H9 (cell line): ENCODE results near the gene R3HCC1L. TPM values are rescaled to one million over a fixed set of nuclear protein-coding genes. Genes with fewer than 3 reads are reported as not detected.
"Not testable (repeated sequence)": the region's sequence is repeated elsewhere in the genome, so short reads cannot be mapped to it uniquely, and the experiment has no call there.

Experiments used
- DNase-seq: peaks from one replicate; pipeline ENCODE4 v3.0.0-alpha.2; 2017
- H2AFZ ChIP-seq: one replicate; pipeline ENCODE4 v1.6.1; 2013; ENCODE audit warnings: mild to moderate bottlenecking, low read length, control low read depth, moderate library complexity
- H2AK5ac ChIP-seq: 2 replicates; pipeline ENCODE4 v1.6.1; 2013; ENCODE audit warnings: low read length, control low read depth, mixed read lengths; ENCODE audit not compliant: insufficient read length
- H2BK120ac ChIP-seq: one replicate; pipeline ENCODE4 v1.6.1; 2013; ENCODE audit warnings: low read depth, mild to moderate bottlenecking, low read length, control low read depth, inconsistent platforms; ENCODE audit not compliant: poor library complexity, severe bottlenecking
- H2BK12ac ChIP-seq: 2 replicates; pipeline ENCODE4 v1.6.1; 2013; ENCODE audit warnings: low read length, control low read depth, mixed read lengths, low read depth; ENCODE audit not compliant: insufficient read length
- H2BK15ac ChIP-seq: 2 replicates; pipeline ENCODE4 v1.6.1; 2013; ENCODE audit warnings: low read depth, low read length, control low read depth
- H2BK20ac ChIP-seq: one replicate; pipeline ENCODE4 v1.6.1; 2013; ENCODE audit warnings: low read depth, mild to moderate bottlenecking, low read length, control low read depth, inconsistent platforms; ENCODE audit not compliant: poor library complexity, severe bottlenecking
- H2BK5ac ChIP-seq: 2 replicates; pipeline ENCODE4 v1.6.1; 2013; ENCODE audit warnings: low read length, control low read depth, mixed read lengths; ENCODE audit not compliant: insufficient read length
- H3K14ac ChIP-seq: 2 replicates; pipeline ENCODE4 v1.6.1; 2013; ENCODE audit warnings: low read length, control low read depth; ENCODE audit not compliant: insufficient read depth
- H3K18ac ChIP-seq: 2 replicates; pipeline ENCODE4 v1.6.1; 2013; ENCODE audit warnings: low read depth, mild to moderate bottlenecking, mixed read lengths, low read length, control low read depth; ENCODE audit not compliant: insufficient read length
- H3K23ac ChIP-seq: 2 replicates; pipeline ENCODE4 v1.6.1; 2013; ENCODE audit warnings: low read length, control low read depth, mixed read lengths, low read depth; ENCODE audit not compliant: insufficient read length
- H3K23me2 ChIP-seq: 2 replicates; pipeline ENCODE4 v1.6.1; 2013; ENCODE audit warnings: low read depth, mild to moderate bottlenecking, mixed read lengths, low read length, control low read depth; ENCODE audit not compliant: insufficient read length, poor library complexity, severe bottlenecking
- H3K27ac ChIP-seq: 2 replicates; pipeline ENCODE4 v1.5.1; 2013; ENCODE audit warnings: low read length, control low read depth, mixed read lengths, low read depth; ENCODE audit not compliant: insufficient read length
- H3K27me3 ChIP-seq: 2 replicates; pipeline ENCODE4 v1.6.1; 2013; ENCODE audit warnings: low read length, control low read depth, inconsistent platforms; ENCODE audit not compliant: insufficient read depth
- H3K4ac ChIP-seq: 2 replicates; pipeline ENCODE4 v1.6.1; 2013; ENCODE audit warnings: low read depth, mild to moderate bottlenecking, control low read depth, inconsistent platforms, low read length, moderate library complexity
- H3K4me1 ChIP-seq: 2 replicates; pipeline ENCODE4 v1.6.1; 2013; ENCODE audit warnings: low read length, control low read depth, inconsistent platforms; ENCODE audit not compliant: insufficient read depth
- H3K4me2 ChIP-seq: 2 replicates; pipeline ENCODE4 v1.6.1; 2013; ENCODE audit warnings: low read length, control low read depth, mixed read lengths; ENCODE audit not compliant: insufficient read length, insufficient read depth
- H3K56ac ChIP-seq: 2 replicates; pipeline ENCODE4 v1.6.1; 2013; ENCODE audit warnings: low read depth, mild to moderate bottlenecking, mixed read lengths, low read length, control low read depth; ENCODE audit not compliant: insufficient read length
- H3K79me1 ChIP-seq: 2 replicates; pipeline ENCODE4 v1.6.1; 2013; ENCODE audit warnings: low read depth, mild to moderate bottlenecking, moderate library complexity, low read length, control low read depth, inconsistent platforms; ENCODE audit not compliant: insufficient read depth, poor library complexity, severe bottlenecking
- H3K79me2 ChIP-seq: 2 replicates; pipeline ENCODE4 v1.6.1; 2013; ENCODE audit warnings: low read length, control low read depth, inconsistent platforms; ENCODE audit not compliant: insufficient read depth
- H3K9ac ChIP-seq: 2 replicates; pipeline ENCODE4 v1.6.1; 2013; ENCODE audit warnings: low read length, control low read depth, mixed read lengths; ENCODE audit not compliant: insufficient read length; ENCODE audit errors: extremely low read depth
- H3K9me3 ChIP-seq: one replicate; pipeline ENCODE4 v1.6.1; 2013; ENCODE audit warnings: low read depth, low read length, inconsistent platforms; ENCODE audit not compliant: control insufficient read depth
- H3T11ph ChIP-seq: one replicate; pipeline ENCODE4 v1.6.1; 2013; ENCODE audit warnings: mild to moderate bottlenecking, low read length, control low read depth, inconsistent platforms
- H4K20me1 ChIP-seq: one replicate; pipeline ENCODE4 v1.6.1; 2013; ENCODE audit not compliant: control insufficient read depth, insufficient read length, insufficient read depth
- H4K5ac ChIP-seq: 2 replicates; pipeline ENCODE4 v1.6.1; 2013; ENCODE audit warnings: low read depth, mild to moderate bottlenecking, mixed read lengths, low read length, control low read depth; ENCODE audit not compliant: insufficient read length
- H4K8ac ChIP-seq: replicated peaks from 2 replicates; pipeline ENCODE4 v1.6.1; 2013; ENCODE audit warnings: low read length, control low read depth, mixed read lengths, low read depth; ENCODE audit not compliant: insufficient read length
- H4K91ac ChIP-seq: 2 replicates; pipeline ENCODE4 v1.6.1; 2013; ENCODE audit warnings: low read depth, mild to moderate bottlenecking, moderate library complexity, mixed read lengths, low read length, control low read depth; ENCODE audit not compliant: insufficient read length
- H3K27ac Mint-ChIP-seq, 3 experiments: 2 replicates in 2 of 3; 3 replicates in 1 of 3; pipeline ENCODE4 v1.8.0; 2020 to 2021; ENCODE audit warnings: mixed read lengths in 3 of 3, mild to moderate bottlenecking in 1 of 3, moderate library complexity in 1 of 3
- H3K27me3 Mint-ChIP-seq: 2 replicates; pipeline ENCODE4 v1.8.0; 2021; ENCODE audit warnings: low read depth, mild to moderate bottlenecking, moderate library complexity, mixed read lengths
- H3K36me3 Mint-ChIP-seq, 3 experiments: 2 replicates in 2 of 3; 3 replicates in 1 of 3; pipeline ENCODE4 v1.8.0; 2020 to 2021; ENCODE audit warnings: low read depth in 3 of 3, mixed read lengths in 3 of 3; ENCODE audit not compliant: insufficient read depth in 1 of 3
- H3K4me1 Mint-ChIP-seq, 2 experiments: 2 replicates each; pipeline ENCODE4 v1.8.0; 2020; ENCODE audit warnings: mixed read lengths in 2 of 2
- H3K4me3 Mint-ChIP-seq, 2 experiments: 2 replicates in 1 of 2; 3 replicates in 1 of 2; pipeline ENCODE4 v1.8.0; 2020 to 2021; ENCODE audit warnings: mild to moderate bottlenecking in 2 of 2, mixed read lengths in 2 of 2, moderate library complexity in 1 of 2
- H3K9me3 Mint-ChIP-seq, 2 experiments: 2 replicates in 1 of 2; 3 replicates in 1 of 2; pipeline ENCODE4 v1.8.0; 2020; ENCODE audit warnings: mild to moderate bottlenecking in 2 of 2, mixed read lengths in 2 of 2, moderate library complexity in 1 of 2
- WGBS: extraction: QIAGEN DNeasy Blood & Tissue Kit; methylation state at CpG from one replicate; pipeline ENCODE4 v1.1.7; 2013; ENCODE audit warnings: missing lambda C conversion rate, low lambda C conversion rate, mixed read lengths; ENCODE audit not compliant: insufficient read length; ENCODE audit errors: extremely low coverage; 5-methylcytosine and 5-hydroxymethylcytosine counted together
- total RNA-seq: library from RNA; stranded (reverse); gene quantifications from 2 replicates; pipeline ENCODE4 v1.2.1, GENCODE V29; 2021

Gene R3HCC1L
- total RNA-seq, 1 experiment from 2014 or later: 18.5 TPM

- WGBS: no CpG with 5 or more reads among the region's 1 CpG
- not testable (repeated sequence) for H3K27ac Mint-ChIP-seq, H3K14ac ChIP-seq, H2BK5ac ChIP-seq, H3K23ac ChIP-seq, H3K79me1 ChIP-seq, H4K91ac ChIP-seq, H3K4me1 ChIP-seq, H3K9ac ChIP-seq, H2AFZ ChIP-seq, H3K4me3 Mint-ChIP-seq, H2BK15ac ChIP-seq, H3K56ac ChIP-seq, H2BK12ac ChIP-seq, H3K9me3 Mint-ChIP-seq, H3K36me3 Mint-ChIP-seq, H4K8ac ChIP-seq, H4K20me1 ChIP-seq, H3K4ac ChIP-seq, H3K79me2 ChIP-seq, H2BK20ac ChIP-seq, H4K5ac ChIP-seq, H3K23me2 ChIP-seq, DNase-seq, H3K27ac ChIP-seq, H3K27me3 ChIP-seq, H2AK5ac ChIP-seq, H3T11ph ChIP-seq, H3K4me2 ChIP-seq, H2BK120ac ChIP-seq, H3K9me3 ChIP-seq, H3K18ac ChIP-seq, H3K27me3 Mint-ChIP-seq
- H3K4me1 Mint-ChIP-seq: peaks cover 8 to 14% of the 10 kb centered on the region in 2 experiments
Observed at GRCh38 chr10:98228266-98228665, 93.8 kb downstream of the R3HCC1L start.
